ES-I3 (cell line): ENCODE measurements around the gene JPH2.

Experiments used
- H3K36me3 ChIP-seq: 2 replicates; pipeline ENCODE4 v1.6.1; 2013; ENCODE audit warnings: mild to moderate bottlenecking, low read length, control low read depth, moderate library complexity; ENCODE audit not compliant: insufficient read depth
- H3K4me1 ChIP-seq: 2 replicates; pipeline ENCODE4 v1.6.1; 2013; ENCODE audit warnings: mild to moderate bottlenecking, control low read depth, low read length; ENCODE audit not compliant: insufficient read depth
- H3K9ac ChIP-seq: 2 replicates; pipeline ENCODE4 v1.6.1; 2013; ENCODE audit warnings: low read depth, mild to moderate bottlenecking, low read length, moderate library complexity
- H3K9me3 ChIP-seq: 2 replicates; pipeline ENCODE4 v1.6.1; 2013; ENCODE audit warnings: mild to moderate bottlenecking, low read length, moderate library complexity; ENCODE audit not compliant: control insufficient read depth, insufficient read depth

Gene JPH2

DNA sequence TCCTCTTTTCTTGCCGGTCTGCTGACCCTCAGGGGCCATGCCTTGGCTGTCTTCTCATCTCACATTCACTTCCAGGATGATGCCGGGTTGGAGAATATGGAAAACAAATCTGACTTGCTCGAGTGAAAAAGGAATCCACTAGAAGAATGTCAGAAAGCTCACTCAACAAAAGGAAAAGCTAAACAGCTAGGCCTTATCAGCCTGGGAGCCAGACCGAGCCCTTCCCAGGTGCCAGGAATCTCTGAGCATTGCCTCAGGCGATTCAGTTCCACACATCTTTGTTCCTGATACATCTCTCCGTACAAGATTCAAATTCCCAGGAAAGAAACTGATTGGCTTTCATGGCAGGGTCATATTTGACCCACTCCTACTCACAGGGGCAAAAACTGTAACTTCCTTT lies 32.8 kb upstream of the JPH2 start:
- peaks cover 17% of the 10 kb centered on the region; the same call in 1 of the 2 replicates for H3K4me1 ChIP-seq
- no peaks in the 10 kb centered on the region for H3K36me3 ChIP-seq
- H3K9ac ChIP-seq = no peak overlapping the region
- H3K9me3 ChIP-seq = no peaks in the 10 kb centered on the region

DNA sequence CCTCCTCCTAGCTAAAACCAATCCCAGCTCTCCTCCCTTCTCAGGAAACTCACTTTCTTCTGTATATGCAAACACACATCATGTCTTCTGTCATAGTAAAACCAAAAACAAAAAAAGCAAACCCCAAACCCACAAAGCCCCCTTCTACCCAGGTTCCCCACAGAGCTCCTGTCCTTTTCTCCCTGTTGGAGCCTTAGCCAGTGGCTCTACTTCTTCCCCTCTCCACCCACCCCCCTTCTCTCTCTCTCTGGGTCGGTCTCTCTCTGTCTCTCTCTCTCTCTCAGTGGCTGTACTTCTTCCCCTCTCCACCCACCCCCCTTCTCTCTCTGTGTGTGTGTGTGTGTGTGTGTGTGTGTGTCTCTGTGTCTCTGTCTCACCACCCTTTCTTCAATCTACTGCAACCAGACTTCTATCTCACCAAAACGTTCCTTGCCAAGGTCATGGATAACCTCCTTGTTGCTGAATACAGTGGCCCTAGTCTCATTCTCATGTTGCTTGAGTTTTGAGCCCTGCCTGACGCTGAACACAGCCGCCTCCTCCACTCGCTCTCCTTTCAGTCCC lies 32.3 kb upstream of the JPH2 start:
- Histone ChIP-seq H3K36me3 (no peaks in the 10 kb centered on the region), H3K9ac (no peak overlapping the region), H3K9me3 (no peaks in the 10 kb centered on the region), H3K4me1 (peaks cover 17% of the 10 kb centered on the region; the same call in 1 of the 2 replicates)

DNA sequence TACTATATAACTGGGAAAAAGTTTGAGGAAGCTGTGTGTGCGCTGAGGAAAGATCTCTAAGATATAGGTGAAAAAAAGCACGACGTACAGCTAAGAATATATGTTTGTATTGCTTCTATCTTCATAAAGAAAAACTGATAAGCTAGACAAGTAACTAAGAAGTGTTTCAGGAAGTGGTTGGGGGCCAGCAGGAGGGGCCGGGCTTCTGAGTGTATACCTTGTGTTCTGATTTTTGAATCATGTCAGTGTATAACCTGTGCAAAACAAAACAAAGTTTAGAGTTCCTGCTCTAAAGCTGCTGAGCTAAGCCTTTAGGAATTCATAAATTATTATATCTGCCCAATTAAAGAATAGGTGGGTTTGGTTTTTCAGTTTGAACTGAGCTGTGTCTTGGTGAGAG lies 31.5 kb upstream of the JPH2 start:
- no peaks in the 10 kb centered on the region for H3K36me3 ChIP-seq
- H3K9me3 ChIP-seq = no peaks in the 10 kb centered on the region
- H3K9ac ChIP-seq = no peak overlapping the region
- H3K4me1 ChIP-seq = peaks cover 17% of the 10 kb centered on the region

DNA sequence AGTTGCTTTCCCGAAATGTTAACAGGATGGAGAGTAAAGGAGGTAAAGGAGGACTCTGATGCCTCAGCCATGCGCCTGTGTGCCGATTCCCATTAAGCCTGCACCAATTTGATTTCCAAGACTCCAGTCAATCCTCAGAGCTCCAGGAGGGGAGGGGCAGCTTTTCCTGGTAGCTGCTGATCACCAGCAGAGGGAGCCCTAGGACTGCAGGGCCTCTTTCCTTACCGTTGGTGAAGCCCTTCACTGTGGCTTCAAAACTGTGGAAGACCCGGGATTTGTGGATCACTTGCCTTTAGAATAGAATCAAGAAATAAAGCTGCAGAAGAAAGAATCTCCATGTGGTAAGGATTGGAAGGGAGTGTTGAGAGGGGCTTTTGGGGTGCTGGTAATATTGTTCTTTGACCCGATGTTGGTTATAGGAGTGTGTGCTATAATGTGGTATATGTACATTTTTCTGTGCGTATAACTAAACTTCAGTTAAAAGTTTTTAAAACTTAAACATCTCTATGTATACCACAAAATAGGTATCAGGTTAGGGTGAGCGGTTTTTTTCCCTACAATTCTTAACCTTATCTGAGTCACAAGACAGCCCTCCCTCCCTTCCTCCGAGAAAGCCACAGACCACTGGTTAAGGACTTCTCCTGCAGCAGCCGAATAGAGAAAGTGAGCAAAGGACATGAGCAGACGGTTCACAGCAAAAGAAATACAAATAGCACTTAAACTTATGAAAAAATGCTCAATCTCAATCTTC lies 30.5 kb upstream of the JPH2 start:
- Histone ChIP-seq H3K4me1 (peaks cover 17% of the 10 kb centered on the region), H3K9ac (no peak overlapping the region)

DNA sequence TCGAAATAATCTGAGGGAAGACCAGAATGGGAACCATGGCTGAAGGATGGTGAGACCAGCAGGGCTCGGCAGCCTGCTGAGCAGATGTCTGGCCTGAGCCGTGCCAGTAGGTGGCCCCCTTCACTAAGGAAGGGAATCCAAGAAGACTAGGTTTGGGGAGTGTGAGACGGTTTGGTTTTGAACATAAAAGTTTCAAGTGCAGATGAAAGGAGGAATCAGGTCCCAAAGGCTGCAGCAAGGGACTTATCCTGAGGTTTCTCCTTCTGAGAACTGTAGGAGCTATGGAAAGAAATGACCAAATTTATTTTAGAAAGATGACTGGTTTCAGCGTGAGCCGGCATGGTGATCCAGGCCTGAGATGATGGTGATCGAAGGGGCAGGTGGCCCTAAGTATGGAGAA lies 28.1 kb upstream of the JPH2 start:
- no peaks in the 10 kb centered on the region for H3K36me3 ChIP-seq
- no peaks in the 10 kb centered on the region for H3K9me3 ChIP-seq
- H3K4me1 ChIP-seq = peaks cover 17% of the 10 kb centered on the region
- no peak overlapping the region for H3K9ac ChIP-seq

More for the DNA sequence above, 30.5 kb upstream of the JPH2 start:
- Histone ChIP-seq H3K9me3 (no peaks in the 10 kb centered on the region), H3K36me3 (no peaks in the 10 kb centered on the region)

DNA sequence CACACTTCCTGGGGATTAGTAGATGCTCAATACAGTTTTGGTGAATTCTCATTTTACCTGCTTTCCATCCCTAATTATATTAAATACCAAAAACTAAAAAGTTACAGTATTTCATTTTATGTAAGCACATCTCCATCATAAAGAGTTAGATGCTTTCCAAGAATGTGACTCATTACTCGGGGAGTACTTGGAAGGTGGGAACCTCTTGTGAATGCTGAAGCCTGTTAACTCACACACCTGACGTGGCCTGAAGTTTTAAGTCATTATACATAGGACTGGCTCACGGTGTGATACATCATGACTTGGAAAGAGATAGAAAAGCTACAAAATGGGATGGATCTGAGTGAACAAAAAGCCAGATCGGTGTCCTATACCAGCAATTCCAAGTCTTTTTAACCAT lies 25.8 kb upstream of the JPH2 start:
- H3K9ac ChIP-seq = no peak overlapping the region
- no peaks in the 10 kb centered on the region for H3K36me3 ChIP-seq
- H3K9me3 ChIP-seq = no peaks in the 10 kb centered on the region
- H3K4me1 ChIP-seq = peaks cover 9% of the 10 kb centered on the region

DNA sequence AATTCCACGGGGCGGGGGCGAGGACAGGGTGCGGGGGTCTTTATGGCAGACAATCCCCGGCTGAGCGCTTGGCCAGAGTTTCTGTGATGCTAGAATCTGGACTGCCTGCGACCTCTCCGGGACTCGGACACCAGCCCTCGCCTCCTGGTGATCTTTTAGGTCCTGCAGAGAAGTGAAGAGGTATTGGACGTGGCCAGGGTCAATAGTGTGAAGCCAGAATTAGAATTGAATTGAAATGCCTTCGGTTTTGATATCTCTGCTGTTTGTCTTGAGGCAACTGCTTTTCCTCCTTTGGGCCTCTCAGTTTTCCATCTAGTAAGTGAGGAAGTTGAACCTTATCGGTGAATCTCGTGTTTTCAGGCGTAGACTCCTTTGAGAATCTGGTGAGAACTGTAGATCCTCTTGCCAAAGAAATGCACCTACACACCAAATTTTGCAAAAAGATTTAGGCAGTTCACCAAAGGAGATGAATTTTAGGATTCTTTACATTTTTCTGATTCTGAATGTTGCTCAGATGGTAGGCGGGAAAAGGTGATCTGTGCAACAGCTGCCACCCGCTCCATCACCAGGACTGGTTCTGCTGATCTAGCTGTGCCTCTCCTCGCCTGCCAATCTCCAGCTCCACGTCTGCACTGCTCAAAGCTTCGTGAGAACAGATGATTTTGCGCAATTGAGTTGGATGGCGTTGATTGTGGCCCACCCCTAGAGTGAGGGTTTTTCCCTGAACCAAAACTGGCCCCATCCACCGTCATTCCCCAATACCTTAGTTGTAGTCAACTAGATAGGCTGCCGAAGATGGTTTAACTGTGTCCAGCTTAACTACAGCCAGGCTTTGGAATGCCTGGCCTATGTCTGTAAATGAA lies 24.4 kb upstream of the JPH2 start:
- Histone ChIP-seq H3K9ac (peak overlapping the region; percentile 72), H3K4me1 (peaks cover 5% of the 10 kb centered on the region; the same call in 1 of the 2 replicates), H3K9me3 (no peaks in the 10 kb centered on the region), H3K36me3 (no peaks in the 10 kb centered on the region)

DNA sequence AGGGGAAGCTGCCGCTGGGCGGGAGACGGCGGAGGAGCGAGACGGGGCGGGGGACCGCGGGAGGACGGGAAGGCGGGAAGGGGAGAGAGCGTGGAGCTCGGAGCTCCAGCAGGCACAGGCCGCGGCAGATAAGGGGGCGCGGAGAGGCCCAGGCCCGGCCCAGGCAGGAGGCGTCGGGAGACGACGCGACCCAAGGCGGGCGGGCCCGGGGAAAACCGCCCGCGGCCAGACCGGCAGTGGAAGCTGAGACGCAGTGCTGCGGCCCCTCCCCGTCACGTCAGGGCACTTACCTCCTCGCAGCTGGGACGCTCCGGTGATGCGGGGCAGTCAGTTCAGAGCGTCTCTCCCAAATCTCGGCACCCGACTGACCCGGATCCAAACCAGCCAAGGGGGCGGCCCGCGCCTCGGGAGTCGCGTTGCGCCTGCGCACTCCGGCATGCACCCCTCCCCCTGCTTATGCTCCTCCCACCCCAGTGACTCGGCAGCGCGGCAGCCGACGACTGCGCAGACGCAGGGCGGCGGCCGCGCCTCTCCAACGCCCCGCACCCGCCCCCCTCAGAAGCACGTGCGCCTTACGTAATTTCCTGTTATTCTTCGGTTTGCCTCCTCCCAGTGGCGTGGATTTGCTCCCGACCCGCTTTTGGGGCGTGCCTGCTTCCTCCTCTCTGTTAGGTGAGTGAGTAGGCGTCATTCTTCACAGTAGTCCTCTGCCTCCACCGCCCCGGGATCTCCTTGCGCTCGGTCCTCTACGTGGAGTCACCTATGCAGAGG lies 23.6 kb upstream of the JPH2 start, which contains the start of gene OSER1:
Gene OSER1, minus strand, starts transcription at position 366 of the 771 bp plus-strand sequence. CDS start 3,814 bp downstream, outside the sequence.
- Histone ChIP-seq H3K4me1 (peaks cover 5% of the 10 kb centered on the region; the same call in 1 of the 2 replicates), H3K36me3 (no peaks in the 10 kb centered on the region; the same call in 1 of the 2 replicates), H3K9ac (peak within 1 kb of the TSS; percentile 95), H3K9me3 (no peaks in the 10 kb centered on the region)

DNA sequence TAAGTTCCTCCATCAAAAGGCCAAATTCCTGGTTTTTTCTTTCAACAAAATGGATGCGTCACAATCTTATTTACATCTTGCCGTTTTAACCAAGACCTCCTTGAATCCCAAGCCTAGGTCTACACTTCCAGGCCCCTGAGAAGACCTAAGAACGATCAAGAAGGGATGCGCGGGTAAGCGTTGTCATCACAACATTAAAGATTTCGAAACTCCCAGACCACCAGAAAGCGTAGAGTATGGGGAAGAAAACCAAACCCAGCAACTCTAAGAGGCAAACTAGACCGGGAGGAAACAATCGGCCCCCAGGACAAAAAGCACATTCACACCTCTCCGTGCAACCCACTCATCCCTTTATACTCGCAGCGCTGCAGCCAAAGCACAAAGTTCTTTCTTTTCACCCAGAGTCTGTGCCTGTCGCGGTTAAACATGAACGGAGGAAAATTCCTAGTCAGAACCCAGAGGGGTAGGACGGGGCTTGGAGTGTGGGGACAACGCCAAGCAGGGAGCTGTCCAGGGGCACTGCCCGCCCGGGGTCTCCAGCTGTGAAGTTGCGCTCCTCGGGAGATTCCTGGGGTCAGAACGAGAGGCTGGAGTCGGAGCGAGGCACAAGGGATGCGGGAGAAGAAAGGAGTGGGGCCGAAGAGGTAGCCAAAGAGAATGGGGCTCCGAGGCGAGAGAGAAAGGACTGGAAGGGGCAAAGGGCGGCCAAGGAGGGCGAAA lies 22.9 kb upstream of the JPH2 start:
- no peaks in the 10 kb centered on the region for H3K9me3 ChIP-seq
- H3K4me1 ChIP-seq = peaks cover 9% of the 10 kb centered on the region; the same call in 1 of the 2 replicates

DNA sequence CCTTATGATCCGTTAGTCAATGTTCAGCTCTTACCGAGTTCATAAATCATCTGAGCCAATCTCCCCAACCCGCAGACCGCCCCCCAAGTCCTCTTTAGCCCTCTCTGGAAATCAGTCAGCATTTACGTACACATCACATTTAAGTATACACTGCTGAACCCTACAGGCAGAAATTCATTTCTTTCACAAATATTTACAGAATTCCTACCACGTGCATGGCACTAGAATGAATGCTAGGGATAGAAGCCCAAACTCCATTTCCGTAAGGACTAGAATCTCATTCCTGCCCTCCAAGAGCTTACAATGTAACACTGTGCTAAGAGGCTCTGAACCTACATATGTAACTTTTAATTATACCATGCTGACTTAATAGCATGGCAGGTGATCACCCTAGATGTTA lies 21.8 kb upstream of the JPH2 start:
- Histone ChIP-seq H3K4me1 (peaks cover 9% of the 10 kb centered on the region; the same call in 1 of the 2 replicates), H3K9me3 (no peaks in the 10 kb centered on the region), H3K36me3 (no peaks in the 10 kb centered on the region; the same call in 1 of the 2 replicates), H3K9ac (peak overlapping the region; percentile 95; the same call in 1 of the 2 replicates)

More for the DNA sequence above, 22.9 kb upstream of the JPH2 start:
- no peaks in the 10 kb centered on the region; the same call in 1 of the 2 replicates for H3K36me3 ChIP-seq
- H3K9ac ChIP-seq = peak overlapping the region; percentile 95

DNA sequence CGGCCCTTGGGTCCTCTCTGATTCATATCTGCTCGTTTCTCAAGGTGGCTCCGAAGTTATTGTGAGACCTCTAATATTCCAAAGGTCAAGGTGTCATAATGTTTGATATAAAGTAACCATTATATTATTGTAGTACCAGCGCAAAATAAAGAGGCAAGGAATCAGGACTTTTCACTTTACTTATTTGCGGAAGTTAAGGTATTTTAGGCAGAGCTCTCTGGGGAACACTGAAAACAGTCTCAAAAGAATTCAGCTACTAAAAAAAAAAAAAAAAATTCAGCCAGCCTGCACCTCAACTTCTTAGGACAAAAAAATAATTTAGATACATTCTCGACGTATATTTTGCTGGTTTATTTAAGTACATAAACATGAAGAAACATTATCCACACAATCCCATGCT lies 21.2 kb upstream of the JPH2 start:
- peak overlapping the region; percentile 95; the same call in 1 of the 2 replicates for H3K9ac ChIP-seq
- 0 out of 2 replicates have a peak, but pooled peaks cover 9% of the 10 kb centered on the region for H3K4me1 ChIP-seq
- H3K36me3 ChIP-seq = peaks cover under 1% of the 10 kb centered on the region; the same call in 1 of the 2 replicates
- no peaks in the 10 kb centered on the region for H3K9me3 ChIP-seq

DNA sequence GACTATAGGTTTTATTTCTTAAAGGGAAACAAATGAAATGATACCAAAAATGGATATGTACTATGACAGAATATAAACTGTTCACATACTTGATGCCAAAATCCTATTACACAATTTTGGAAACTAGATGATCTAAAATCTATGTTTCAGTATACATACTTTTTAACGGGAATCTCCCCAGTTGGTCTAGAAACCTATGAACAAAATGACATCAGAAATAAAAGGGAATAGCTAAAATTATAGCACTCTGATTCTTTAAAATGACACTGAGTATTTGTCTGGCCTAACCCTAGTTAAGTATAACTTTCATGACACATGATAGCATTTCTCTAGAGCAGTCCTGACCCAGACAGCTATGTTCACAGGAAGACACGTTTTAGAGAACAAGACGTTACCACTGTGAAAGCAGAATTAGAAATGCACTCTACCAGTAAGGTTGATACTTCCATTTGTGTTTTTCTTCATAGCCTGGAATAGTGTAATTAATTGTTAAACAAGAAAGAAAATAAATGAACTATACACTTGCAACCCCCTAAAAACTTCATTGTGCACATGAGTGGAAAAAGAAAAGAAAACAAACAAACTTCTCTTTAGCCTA lies 20.2 kb upstream of the JPH2 start:
- no peak overlapping the region for H3K9ac ChIP-seq

DNA sequence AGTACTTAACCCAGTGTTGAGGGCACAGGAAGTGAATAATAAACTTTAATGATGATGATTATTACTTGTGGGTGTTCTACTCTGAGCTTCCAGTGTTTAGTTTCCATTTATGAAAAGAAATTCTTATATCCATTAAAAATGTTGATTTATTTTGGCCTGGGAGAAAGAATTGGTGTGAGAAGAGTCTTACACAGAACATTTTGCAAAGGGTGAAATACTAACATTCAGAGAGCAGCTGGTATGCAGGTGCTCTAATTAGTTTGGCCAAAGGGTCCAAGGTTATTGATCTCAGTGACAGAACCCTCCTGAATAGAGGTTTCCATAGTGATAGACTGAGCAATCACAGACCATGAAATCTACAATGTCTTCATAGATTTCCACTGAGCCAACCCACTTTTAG lies 19.1 kb upstream of the JPH2 start:
- peaks cover 8% of the 10 kb centered on the region for H3K36me3 ChIP-seq
- H3K4me1 ChIP-seq = 0 out of 2 replicates have a peak, but pooled peaks cover 9% of the 10 kb centered on the region

More for the DNA sequence above, 20.2 kb upstream of the JPH2 start:
- Histone ChIP-seq H3K9me3 (no peaks in the 10 kb centered on the region), H3K36me3 (peaks cover 5% of the 10 kb centered on the region; the same call in 1 of the 2 replicates), H3K4me1 (0 out of 2 replicates have a peak, but pooled peaks cover 9% of the 10 kb centered on the region)

More for the DNA sequence above, 19.1 kb upstream of the JPH2 start:
- no peak overlapping the region for H3K9ac ChIP-seq
- H3K9me3 ChIP-seq = no peaks in the 10 kb centered on the region
